Central memory CD4-positive, alpha-beta T cell (primary cell): ENCODE measurements around the gene KCNN3.

Experiments
- DNase-seq: peaks from one replicate; pipeline ENCODE4 v3.0.0; 2022

The KCNN3 gene

GRCh38 chr1:154791292-154792166 is 78.6 kb downstream of the KCNN3 start:
- DNase-seq = peak; percentile 90

- no peak for DNase-seq
These were observed 81.2 kb downstream of the KCNN3 start for GRCh38 chr1:154788886-154789285.

DNA sequence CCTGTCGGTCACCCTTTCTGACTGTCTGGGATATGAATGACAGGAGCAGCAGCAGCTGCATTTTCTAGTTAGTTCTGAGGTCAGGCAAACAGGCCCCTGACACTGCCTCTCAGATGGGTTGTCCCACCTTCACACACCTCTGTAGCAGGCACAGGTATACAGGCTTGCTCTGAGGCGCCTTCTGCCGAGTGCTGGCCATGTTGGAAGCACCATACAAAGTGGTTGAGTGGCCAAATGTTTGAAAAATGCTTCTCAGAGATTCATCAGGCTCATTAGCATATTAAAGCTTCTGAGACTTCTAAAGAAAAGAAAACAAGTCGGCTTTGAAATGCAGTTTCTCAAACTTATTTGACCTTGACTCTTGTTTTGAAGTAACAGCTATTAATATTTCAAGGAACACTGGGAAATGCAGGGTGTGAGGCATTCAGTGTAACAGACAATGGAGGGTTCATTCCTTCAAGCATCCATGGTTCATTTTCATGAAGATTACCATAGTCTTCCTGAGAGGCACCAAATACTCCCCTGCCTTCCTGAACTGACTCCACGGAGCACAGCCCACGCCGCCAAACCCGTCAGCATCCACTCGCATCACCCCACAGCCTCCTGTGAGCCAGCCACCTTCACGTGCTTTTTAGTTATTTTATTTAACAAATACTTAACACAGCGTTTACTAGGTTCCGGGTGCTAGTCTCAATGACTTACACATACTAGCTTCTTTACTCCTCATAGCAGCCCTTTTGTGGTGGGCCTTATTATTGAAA is 81.8 kb downstream of the KCNN3 start:
- DNase-seq = no peak

GRCh38 chr1:154786804-154787570 is 83.1 kb downstream of the KCNN3 start:
- DNase-seq = no peak

GRCh38 chr1:154784924-154785531 is 85.1 kb downstream of the KCNN3 start:
- peak; percentile 69 for DNase-seq

- no peak for DNase-seq
These were observed 85.7 kb downstream of the KCNN3 start for GRCh38 chr1:154784416-154784815.

- no peak for DNase-seq
These were observed 86.1 kb downstream of the KCNN3 start for GRCh38 chr1:154783976-154784375.

GRCh38 chr1:154780541-154780940 is 89.5 kb downstream of the KCNN3 start:
- no peak for DNase-seq

- DNase-seq = no peak
These were observed 90.4 kb downstream of the KCNN3 start for GRCh38 chr1:154779551-154780189.

DNA sequence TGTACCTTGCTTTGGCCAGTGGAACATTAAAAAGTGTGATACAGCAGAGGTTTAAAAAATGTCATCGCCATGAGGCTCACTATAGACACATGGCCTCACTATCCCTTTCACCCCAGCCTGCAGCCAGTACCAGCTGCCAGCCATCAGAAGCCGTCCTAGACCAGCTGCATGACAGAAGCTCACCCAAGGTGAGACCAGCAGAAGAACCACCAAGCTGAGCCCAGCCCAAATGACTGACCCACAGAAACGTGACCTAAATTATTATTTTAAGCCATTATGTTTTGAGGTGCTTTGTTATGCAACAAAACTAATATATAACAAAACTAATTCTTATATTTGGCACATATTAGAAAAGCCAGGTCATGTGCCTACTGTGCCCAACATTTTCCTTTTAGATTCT is 91.1 kb downstream of the KCNN3 start:
- DNase-seq = no peak

DNA sequence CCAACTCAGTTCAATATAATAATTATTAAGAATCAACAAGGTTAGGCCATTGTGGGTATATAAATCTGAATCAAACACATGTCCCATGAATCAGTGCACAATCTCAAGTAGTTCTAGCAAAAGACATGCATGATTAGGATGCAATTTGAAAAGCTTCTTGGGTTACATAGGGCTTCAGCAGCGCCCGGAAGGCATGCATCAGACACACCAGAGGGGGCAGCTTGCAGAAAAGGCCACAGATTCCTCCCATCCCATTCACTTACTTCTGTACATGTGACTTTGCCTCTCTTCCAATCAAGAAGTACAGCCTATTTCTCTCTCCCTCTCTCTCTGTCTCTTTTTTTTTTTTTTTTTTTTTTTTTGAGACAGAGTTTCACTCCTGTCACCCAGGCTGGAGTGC is 91.8 kb downstream of the KCNN3 start:
- no peak for DNase-seq

GRCh38 chr1:154777781-154778180 is 92.3 kb downstream of the KCNN3 start:
- no peak for DNase-seq

DNA sequence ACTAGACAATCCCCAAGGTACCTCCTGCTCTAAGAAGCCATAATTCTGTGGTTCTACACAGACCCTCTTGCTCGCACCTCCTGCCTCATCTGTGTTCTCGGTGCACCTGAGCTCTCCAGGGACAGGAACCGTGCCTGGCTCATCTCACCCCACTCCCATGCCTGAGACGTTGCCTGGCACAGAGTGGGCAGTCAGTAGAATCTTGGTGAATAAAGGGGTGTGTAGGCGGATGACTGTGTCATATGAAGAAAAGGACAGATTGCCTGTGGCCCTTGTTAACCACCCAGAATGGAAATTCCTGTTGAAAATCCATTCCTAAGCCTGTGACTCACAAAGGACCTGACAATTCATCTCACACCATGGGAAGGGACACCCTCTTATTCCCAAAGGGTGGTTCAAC is 92.9 kb downstream of the KCNN3 start:
- DNase-seq = no peak

DNA sequence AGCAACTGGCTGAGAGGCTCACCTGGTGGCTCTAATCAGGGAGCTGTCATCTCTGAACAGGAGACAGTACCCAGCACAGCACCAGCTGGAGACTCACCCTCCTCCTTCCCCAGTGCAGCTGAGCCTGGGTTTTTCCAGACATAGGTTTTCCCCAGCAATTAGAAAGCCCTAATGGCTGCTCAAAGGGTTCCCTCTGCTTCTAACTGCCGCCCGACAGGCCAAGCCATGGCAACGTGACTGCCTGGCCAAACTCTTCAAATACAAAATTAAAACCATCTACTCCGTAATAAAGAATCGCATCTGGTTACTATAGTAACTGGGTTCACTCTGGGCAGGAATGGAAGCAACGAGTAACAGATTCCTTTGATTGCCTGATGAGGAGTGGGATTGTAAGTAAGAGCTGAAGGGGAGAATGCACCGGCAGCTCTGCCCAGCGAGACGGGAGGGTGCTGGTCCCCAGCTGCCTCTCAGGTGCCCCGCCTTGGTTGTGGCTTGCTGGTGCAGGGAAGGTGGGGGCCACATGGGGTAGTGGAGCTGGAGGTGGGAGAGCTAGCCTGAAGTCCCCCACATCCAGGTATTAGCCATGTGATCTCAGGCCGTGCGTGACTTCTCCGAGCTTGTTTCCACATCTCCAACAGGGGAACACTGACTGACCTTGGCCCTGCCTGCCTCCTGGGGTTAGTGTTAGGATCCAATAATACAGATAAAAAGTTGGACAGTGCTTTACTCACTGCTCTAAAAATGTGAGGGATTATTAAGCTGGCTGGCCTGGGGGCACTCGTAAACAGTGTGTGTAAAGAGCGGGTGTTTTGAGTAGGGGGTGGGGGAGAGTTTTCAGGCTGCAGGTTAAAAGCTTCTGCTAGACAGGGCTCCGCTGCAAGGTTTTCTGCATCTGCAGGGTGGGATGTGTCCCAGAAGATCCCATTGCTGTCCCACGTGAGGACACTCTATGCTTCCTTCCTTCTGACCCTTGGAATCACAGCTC is 94.2 kb downstream of the KCNN3 start:
- DNase-seq = no peak

- no peak for DNase-seq
These were observed 95.8 kb downstream of the KCNN3 start for GRCh38 chr1:154774175-154774855.

DNA sequence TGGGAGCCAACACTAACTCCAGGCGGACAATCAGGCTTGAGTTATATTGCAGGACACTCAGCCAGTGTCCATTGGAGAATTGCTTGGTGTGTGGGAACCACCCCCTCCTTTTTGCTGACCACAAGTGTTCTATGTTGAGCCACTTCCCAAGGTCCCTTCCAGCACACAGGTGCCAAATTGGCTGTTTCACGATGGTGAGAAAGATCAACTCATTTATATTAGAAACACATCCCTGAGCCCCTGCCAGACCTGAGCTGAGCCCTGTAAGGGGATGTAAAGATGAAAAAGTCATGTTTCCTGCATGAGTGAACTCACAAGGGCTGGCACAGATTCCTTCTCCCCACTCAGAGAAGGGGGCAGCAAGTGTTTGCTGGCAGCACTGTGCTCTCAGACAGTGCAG is 96.5 kb downstream of the KCNN3 start:
- DNase-seq = no peak

GRCh38 chr1:154772606-154773506 is 97.2 kb downstream of the KCNN3 start:
- no peak for DNase-seq

DNA sequence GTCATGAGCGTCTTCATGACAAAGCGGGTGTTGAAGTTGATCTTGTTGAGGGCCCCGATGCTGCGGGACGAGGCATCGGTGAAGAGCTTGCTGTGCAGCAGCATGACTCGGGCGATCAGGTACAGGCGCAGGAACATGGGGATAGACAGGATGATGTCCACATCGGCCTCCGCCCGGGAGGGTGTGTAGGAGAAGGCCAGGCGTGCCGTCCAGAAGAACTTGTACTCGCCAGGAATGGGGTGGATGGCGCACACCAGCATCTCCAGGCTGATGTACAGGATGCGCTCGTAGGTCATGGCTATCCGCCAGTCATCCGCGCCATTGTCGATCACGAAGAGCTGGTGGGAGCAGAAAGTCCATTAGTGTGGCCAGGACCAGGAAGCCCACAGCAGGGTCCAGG is 98.0 kb downstream of the KCNN3 start:
- DNase-seq = no peak

- DNase-seq = no peak
These were observed 99.0 kb downstream of the KCNN3 start for GRCh38 chr1:154770897-154771594.
